Stimulated activated CD4-positive, alpha-beta T cell treated with anti-CD3 and anti-CD28 coated beads, Interleukin-12 subunit alpha, Interleukin-12 subunit beta, amount 100 ng/mL, for 48 hours (primary cell): ENCODE measurements around the gene KCTD11.
"Not testable (repeated sequence)": the region's sequence is repeated elsewhere in the genome, so short reads cannot be mapped to it uniquely, and the experiment has no call there.

Experiments
- DNase-seq, 3 donors: peaks; one replicate each; pipeline ENCODE4 v3.0.0-alpha.2; 2020; ENCODE audit warnings: low read depth in 2 of 3, low spot score in 1 of 3

The KCTD11 gene

DNA sequence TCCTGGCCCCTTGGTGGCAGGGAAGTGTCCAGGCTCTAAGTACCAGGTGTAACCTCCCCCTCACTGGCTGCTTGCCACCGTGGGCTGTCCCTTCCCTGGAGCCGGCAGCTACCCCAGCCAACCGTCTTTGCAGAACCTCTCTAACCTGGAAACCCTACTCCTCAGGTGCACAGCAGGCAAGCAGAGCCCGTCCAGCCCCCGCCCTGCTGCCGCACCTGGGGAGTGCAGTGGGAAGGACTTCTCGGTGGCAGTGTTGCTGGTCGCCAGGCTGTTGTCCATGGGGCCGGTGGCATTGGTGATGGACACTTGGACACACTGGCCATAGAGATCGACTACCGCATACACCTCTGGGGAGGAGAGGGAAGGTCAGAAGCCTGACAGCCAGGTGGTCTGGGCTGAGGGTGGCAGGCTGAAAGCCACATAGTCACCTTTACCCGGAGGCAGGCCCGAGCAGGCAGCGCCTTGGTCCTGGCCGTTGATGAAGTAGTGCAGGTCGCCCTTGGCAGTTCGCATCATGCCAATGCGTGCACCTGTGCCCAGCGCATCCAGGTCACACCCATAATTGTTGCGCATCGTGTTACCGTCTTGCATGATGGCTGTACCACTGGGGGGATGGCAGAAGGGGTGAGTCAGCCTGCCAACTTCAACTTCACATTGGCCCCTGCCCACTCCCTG lies 29.3 kb upstream of the KCTD11 start:
- DNase-seq: no peak

DNA sequence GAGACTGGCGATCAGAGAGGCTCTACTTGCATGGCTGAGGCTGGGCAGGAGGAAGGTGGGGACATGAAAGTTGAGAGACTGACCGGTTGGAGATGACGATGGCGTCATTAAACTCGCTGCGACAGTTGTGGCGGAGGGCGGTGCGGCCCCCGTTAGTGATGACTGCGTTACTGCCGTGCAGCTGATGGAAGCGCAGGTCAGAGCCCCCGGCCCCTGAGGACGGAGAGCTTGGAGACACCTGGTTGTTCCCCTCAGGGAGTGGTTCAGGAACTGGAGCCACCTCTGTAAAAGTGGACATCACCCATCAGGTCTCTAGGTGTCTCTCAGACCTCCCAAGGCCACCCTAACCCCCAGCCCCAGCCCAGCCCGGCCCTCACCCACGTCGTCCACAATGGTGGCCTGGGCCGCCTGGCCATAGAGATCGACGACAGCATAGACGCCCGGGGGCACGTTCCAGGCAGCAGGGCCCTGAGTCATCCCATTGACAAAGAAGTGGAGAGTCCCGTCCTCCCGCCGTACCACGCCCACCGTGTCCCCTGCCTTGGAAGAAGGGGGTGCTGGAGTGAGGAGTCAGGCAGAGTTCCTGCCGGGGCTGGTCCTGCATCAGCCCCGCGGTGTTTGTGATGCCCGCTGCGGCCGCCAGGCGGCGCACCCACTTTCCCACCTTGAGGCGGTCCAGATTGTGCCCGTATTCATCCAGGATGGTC lies 28.1 kb upstream of the KCTD11 start:
- peak; percentile 36 to 69 (median 56) for DNase-seq

DNA sequence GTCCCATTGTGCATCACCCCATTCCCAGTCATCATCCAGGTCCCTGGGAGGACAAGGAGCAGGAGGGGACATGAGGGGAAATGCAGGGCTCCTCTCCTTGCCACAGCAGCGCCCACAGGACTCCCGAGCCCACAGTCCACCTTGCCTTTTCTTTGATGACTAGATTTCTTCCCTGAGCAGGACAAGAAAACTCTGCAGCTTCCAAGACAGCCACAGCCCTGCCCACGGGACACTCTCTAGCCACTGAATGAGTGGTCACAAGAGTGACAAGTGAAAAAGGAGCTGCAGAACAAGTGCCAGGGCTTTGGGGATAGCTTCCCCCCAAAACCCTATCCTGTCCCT lies 27.6 kb upstream of the KCTD11 start:
- DNase-seq: no peak

DNA sequence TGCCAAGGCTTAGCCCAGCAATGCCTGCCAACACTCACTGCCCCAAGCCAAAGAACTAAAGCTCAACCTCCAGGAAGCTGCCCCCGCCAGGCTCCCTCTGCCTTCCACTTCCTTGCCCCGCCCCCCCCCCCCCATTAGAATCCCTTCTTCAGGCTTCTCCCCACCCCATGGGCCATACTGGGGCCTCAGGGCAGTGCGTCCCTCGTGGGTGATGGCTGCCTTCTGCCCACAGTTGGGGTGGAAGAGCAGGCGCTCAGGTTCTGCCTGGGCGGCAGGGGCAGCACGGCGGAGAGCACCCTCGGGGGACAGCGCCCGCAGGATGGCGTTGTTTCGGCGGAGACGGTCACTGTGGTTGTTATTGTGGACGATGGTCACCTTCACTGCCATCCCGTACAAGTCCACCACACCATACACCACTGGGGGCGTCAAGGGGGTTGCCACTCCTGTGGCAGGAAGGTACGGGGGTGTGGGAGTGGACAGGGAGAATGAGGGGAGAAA lies 26.9 kb upstream of the KCTD11 start:
- no peak for DNase-seq

DNA sequence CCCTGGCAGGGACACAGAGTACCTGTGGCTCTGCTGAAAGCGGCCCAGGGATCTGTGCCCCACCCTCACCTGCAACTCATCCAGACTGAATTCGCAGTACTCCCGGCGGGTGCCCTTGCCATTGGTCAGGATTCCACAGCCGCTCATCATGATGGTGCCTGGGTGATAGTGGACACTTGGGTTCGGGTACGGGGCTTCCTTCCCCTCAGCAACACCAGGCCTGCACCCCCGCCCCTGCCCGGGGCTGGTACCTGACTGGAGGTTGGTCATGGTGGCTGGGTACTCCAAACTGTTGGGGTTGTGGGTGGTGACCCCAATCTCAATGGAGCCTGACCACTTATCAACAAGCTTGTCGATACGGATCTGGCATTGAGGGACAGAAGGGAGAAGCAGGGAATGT lies 25.8 kb upstream of the KCTD11 start:
- no peak for DNase-seq

DNA sequence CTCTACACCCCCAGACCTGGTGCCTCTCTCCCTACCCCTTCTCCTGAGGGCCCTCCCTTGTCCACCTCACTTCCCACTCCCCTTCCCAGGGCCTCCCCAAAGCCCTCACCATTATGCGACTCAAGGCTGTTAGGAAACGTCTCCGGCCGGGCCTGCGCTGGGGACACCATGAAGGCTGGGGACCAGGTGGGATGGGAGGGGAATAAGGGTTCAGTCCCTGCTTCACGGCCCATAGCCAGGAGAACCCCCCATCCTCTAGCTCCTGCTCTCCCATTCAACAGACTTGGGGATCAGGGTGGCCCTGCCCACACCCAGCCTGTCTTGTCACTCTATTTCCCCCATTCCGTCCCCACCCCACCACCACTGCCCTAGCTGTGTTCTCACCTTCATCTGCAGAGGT lies 24.9 kb upstream of the KCTD11 start:
- DNase-seq: no peak

DNA sequence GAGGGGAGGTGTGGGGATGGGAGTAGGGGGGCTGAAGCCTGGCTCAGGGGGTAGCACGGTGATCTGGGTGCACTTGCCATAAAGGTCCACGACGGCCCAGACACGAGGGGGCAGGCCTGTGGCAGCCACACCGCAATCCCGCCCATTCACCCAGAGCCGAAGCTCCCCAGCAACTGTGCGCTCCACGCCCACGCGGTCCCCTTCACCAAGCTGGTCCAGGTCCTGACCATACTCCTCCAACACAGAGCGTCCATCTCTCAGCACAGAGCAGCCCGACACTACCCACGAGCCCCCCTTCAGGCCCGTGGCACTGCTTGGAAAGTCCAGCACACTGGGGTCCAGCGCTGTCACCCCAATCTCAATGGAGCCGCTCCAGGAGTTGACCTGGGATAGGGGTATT lies 24.5 kb upstream of the KCTD11 start:
- no peak for DNase-seq

DNA sequence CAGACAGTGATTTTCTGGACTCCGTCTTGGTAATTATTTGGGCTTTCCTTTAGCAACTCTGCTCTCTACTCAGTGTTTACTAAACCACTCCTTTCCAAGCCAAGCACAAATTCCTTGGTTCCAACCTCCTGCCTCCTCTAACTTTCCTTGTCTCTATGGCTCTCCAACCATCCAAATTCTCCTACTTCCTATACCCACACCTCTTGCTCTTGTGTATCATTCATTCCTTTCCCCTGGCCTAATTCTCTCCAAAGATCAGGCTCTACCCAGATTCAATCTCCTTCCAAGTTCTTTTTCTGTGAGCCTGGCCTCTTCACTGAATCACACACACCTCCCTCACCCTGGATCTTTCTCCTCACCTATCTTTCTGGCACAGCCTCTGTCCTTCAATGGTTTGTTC lies 24.0 kb upstream of the KCTD11 start:
- no peak for DNase-seq

DNA sequence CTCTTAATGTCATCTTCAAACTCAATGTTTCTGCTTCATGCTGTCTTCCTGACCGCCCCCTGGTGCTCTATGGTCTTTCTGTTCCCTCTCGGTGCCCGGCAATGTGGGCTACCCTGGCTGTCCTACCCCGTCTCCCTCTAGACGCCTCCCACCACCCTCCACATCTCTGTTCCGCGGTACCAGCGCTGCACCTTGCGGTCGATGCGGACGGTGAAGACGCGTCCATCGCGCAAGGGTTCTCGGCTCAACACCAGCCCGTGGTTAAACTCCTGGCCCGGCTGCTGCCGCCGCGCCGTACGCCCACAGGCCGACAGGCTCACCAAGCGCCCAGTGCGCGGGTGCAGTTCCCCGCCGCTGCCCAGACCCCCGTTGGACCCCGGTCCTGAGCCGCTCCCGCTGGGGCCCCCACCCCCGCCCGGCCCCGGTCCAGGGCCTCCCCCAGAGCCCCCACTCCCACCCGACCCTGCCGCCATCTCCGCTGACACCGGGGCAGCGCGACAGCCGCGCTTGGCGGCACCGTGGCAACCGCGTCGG lies 23.1 kb upstream of the KCTD11 start, which contains the start of gene NEURL4:
NEURL4 (minus strand) TSS at position 496 of the 534 bp plus-strand sequence; CDS start at position 473, 23 bp downstream.
- DNase-seq: no peak

DNA sequence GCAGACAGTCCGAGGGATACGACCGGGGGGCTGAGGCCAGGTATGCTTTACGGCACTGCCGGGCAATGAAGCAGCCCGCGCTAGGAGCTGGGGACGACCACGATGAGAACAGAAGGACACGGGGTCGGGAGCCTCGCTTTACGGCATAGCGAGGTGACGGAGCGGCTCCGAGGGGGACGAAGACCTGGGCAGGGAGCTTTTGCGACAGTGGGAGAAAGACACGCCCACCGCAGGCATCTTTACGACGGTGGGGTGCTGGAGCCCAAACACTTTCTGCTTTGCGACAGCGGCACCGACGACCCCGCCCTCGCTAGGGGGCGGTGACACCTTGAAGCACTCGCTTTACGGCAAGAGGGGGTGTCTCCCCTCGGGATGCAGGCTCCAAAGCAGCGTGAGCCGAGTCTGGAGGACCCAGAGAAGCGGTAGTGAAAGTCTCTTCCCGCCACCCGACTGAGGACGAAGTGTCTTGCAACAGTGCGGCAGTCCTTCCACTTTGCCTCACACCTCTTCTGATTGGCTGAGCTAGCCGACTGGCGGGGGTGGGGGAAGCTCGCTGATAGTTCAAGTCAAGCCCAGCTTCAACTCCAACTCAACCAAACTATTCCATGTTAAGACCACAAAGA lies 22.5 kb upstream of the KCTD11 start:
- peak; percentile 93 to 96 (median 94) for DNase-seq

DNA sequence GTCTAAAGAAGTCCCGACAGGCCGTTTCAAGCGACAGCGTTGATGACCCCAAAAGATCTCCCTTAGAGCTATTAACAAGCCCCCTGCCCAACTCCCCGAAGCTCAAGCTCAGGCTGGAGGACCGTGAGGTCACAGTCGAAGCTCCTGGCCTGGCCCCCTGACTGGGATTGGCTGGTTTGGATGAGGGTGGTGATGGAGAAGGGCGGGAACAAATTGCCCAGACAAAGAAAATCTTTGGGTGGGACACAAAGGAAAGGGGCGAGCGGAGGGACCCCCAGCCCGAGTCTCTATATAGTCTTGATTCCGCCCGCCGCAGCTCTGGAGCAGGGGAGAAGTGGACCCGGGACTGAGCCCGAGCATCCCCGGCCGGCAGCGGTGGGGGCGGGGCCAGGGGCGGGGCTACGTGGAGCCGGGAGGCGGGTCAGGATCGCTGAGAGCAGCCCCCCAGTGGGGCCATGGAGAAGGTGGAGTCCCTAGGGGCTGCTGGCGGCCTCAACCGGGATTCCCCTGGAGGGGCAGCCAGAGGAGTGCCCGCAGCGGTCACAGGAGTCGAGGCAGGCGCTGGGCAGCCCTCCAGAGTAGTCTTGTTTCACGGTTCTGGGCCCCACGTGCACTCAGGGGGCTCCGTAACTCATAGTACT lies 21.8 kb upstream of the KCTD11 start:
- peak; percentile 63 to 76 (median 71) for DNase-seq

DNA sequence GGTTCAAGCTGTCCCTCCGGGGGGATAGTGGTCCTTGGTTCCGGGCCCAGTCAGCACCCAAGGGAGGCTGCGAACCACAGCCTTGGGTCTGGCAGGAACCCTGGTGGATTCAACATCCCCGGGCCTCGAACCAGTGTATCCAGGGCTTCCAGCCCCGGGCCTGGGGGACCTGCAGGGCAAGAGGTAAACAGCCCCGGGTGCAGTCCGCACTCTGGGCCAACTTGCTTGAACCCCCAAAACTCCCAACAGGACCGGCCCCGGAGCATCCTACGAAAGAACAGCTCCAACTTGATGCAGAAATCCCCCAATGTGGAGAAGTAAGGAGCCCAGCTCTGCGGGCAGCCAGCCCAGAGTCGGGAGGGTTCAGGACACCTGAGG lies 21.3 kb upstream of the KCTD11 start:
- DNase-seq: no peak

DNA sequence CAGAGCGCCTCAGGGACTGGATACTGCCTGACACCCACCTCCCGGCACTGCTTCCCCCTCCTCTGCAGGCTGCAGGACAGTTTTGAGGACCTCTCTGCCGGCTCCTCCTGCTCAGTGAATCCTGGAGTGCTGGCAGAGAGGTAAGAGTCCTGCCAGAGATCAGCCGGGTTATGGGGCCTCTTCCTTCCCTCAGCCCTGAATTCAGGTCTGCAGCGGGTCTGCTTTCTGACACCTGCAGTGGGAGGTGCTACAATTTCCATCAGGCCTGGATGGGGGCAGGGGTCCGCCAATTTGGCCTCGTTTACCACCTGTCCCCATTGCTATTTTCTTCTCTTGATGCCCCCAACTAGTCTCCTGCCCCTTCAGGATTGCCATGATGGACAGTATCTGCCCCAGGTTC lies 19.9 kb upstream of the KCTD11 start:
- DNase-seq: no peak

DNA sequence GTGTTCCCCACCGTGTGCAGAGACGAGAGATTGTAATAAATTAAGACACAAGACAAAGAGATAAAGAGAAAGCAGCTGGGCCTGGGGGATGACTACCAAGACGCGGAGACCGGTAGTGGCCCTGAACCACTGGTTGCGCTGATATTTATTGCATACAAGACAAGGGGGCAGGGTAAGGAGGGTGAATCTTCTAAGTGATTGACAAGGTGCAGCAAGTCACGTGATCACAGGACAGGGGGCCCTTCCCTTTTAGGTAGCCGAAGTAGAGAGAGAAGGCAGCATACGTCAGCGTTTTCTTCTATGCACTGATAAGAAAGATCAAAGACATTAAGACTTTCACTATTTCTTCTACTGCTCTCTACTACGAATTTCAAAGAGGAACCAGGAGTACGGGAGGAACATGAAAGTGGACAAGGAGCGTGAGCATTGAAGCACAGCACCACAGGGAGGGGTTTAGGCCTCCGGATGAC lies 19.3 kb upstream of the KCTD11 start:
- peak in 1 of 3 donors; percentile 27 for DNase-seq

DNA sequence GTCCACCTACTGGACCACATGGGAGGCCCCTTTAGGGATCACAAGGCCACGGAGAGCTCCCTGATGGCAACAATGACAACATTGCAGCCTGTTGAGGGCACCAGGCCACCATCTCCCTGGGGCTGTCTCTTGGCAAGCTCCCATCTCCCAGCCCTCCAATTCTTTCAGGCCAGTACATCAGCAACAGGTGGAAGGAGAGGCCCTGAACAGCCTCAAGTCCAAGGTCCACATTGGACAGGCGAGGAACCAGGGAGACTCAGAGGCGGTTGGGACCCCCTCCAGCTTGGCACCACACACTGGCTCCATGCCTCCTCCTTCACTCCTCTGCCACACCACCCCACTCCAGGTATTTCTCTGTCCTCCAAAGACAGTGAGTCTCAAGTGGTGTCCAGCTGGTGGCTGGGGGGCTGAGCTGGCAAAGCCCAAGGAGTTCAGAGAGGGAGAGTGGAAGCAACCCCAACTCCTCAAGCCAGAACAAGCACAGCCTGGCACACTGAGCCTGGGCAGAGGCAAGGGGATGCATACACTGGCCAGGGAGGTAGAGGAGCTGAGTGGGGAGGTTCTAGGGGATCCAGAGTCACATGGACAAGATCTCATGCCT lies 16.9 kb upstream of the KCTD11 start:
- DNase-seq: no peak

DNA sequence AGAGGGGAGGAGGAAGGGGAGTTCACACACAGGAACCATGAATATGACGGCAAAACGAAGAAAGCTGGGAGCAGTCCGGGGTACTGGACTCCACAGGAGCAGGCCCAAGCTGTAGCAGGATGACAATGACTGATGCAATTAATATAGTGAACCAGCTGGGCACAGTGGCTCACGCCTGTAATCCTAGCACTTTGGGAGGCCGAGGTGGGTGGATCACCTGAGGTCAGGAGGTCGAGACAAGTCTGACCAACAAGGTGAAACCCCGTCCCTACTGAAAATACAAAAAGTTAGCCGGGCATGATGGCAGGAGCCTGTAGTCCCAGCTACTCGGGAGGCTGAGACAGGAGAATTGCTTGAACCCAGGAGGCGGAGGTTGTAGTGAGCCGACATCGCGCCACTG lies 16.2 kb upstream of the KCTD11 start:
- not testable (repeated sequence) for DNase-seq

DNA sequence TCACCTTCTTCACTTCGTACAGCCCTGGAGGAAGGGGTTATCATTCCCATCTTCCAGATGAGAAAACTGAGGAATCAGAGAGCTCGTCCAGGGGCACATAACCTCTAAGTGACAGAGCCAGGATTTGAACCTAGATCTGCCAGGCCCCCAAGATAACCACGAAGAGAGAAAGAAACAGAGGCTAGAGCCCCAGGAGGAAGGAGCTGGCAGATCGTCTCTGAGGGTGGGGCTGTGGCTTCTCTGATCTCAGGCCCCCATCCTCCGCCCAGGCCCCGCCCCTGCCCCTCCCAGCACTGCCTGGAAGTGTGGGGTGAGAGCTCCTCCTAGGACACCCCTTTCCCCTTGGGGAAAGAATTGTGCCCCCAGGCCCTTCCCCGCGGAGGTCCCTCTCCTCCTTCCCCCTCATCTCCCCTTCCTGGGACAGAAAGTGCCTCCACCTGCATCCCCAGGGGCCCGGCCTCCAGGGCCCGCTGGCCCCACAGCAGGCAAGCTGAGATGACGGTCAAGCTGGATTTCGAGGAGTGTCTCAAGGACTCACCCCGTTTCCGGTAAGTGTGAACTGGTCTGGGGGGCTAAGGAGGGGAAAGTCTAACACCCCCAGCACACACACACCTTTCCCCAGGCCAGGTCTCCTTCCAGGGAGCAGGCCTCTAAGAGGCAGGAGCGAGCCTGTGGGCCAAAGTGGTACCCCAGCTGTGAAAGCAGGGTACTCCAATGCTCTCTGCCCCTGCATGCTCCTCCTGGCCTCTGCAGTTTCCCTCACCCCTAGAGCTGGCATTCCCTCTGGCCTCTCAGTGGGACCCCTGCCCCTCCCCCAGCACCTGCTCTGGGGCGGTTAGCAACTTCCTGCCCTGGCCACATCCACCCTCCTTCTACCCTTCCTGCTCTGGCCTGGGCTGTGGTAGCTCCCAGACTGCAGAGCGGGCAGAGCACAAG lies 15.5 kb upstream of the KCTD11 start, which contains the start of gene ACAP1:
ACAP1 (plus strand) TSS at position 290 of the 936 bp plus-strand sequence; CDS start at position 496, 206 bp downstream.
- peak; percentile 61 to 83 (median 83) for DNase-seq

DNA sequence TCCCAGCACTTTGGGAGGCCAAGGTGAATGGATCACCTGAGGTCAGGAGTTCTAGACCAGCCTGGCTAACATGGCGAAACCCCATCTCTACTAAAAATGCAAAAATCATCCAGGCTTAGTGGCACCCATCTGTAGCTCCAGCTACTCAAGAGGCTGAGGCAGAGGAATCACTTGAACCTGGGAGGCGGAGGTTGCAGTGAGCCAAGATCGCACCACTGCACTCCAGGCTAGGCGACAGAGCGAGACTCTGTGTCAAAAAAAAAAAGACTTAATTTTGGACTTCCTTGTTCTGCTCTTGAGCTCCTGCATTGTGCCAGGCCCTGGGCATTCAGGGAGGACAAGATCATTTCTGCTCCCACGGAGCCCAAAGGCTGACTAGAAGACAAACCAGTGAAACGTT lies 14.4 kb upstream of the KCTD11 start:
- DNase-seq: not testable (repeated sequence)

DNA sequence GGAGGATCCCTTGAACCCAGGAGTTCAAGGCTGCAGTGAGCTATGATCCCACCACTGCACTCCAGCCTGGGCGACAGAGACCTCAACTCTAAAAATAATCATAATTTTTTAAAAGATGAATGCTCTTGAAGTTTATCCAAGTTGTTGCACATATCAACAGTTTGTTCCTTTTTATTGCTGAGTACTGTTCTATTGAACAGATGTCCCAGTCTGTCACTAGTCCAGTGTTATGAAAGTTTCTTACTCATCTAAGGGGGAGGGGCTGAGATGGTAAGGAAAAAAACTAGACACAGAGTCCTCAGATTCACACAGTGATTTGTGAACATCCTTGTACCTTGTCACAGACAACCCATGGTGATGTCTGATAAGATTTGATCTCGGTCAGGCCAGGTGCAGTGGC lies 11.8 kb upstream of the KCTD11 start:
- no peak for DNase-seq

DNA sequence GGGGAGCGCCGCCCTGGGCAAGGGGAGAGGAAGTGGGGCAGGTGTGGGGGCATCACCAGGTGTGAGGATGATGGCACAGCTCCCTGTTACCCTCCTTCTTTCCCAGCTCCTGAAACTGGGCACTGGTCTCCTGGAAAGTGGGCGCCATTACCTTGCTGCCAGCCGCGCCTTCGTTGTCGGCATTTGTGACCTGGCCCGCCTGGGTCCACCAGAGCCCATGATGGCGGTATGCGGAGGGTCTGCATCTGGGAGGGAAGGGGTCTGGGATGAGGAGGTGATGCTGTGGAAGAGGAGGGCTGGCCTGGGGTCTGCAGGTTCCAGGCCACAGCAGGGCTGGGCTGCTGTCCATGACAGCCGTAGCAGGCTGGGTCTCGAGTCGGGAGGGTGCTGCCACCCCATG lies 10.1 kb upstream of the KCTD11 start:
- no peak for DNase-seq
